ENCODE measurements around the gene SLMAP. TPM values are rescaled to one million over a fixed set of nuclear protein-coding genes. Genes with fewer than 3 reads are reported as not detected.

The SLMAP gene
- total RNA-seq, 4 donors from 2014 or later: 104 to 369 (median 186) TPM

- H3K27ac ChIP-seq: no peak overlapping the region
- TF ChIP-seq, protein P1, sequence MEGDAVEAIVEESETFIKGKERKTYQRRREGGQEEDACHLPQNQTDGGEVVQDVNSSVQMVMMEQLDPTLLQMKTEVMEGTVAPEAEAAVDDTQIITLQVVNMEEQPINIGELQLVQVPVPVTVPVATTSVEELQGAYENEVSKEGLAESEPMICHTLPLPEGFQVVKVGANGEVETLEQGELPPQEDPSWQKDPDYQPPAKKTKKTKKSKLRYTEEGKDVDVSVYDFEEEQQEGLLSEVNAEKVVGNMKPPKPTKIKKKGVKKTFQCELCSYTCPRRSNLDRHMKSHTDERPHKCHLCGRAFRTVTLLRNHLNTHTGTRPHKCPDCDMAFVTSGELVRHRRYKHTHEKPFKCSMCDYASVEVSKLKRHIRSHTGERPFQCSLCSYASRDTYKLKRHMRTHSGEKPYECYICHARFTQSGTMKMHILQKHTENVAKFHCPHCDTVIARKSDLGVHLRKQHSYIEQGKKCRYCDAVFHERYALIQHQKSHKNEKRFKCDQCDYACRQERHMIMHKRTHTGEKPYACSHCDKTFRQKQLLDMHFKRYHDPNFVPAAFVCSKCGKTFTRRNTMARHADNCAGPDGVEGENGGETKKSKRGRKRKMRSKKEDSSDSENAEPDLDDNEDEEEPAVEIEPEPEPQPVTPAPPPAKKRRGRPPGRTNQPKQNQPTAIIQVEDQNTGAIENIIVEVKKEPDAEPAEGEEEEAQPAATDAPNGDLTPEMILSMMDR (IDR thresholded peaks at IDR 0.05): no peak
- no peak for TF ChIP-seq POLR2A (IDR thresholded peaks at IDR 0.05)
These were observed 179.4 kb downstream of the SLMAP start for GRCh38 chr3:57935539-57935938.

GRCh38 chr3:57937092-57937491 is 181.0 kb downstream of the SLMAP start:
- H3K9me3 ChIP-seq: no peaks in the 10 kb centered on the region
- TF ChIP-seq POLR2A (IDR thresholded peaks at IDR 0.05): no peak
- TF ChIP-seq, protein P1 (IDR thresholded peaks at IDR 0.05): no peak
- no peaks in the 10 kb centered on the region for H3K36me3 ChIP-seq
- no peaks in the 10 kb centered on the region for H3K4me1 ChIP-seq
- DNase-seq: no peak
- intact Hi-C loops (cut with DNase I; ENCODE audit: low total_unique reads): no loop called here
- no peaks in the 10 kb centered on the region for H3K27me3 ChIP-seq
- no peak overlapping the region for H3K4me3 ChIP-seq
- H3K27ac ChIP-seq: no peak overlapping the region

More at GRCh38 chr3:57935539-57935938, 179.4 kb downstream of the SLMAP start:
- no peaks in the 10 kb centered on the region for H3K36me3 ChIP-seq
- no peaks in the 10 kb centered on the region for H3K9me3 ChIP-seq
- no peaks in the 10 kb centered on the region for H3K4me1 ChIP-seq
- intact Hi-C loops (cut with DNase I; ENCODE audit: low total_unique reads): no loop called here
- no peak overlapping the region for H3K4me3 ChIP-seq
- no peaks in the 10 kb centered on the region for H3K27me3 ChIP-seq
- no peak for DNase-seq

GRCh38 chr3:57939775-57940174 is 183.7 kb downstream of the SLMAP start:
- peaks cover 0 to 13% of the 10 kb centered on the region in 2 donors for H3K4me1 ChIP-seq
- H3K4me3 ChIP-seq: no peak overlapping the region
- no peak for DNase-seq
- intact Hi-C loops (cut with DNase I; ENCODE audit: low total_unique reads): no loop called here
- TF ChIP-seq POLR2A (IDR thresholded peaks at IDR 0.05): no peak
- TF ChIP-seq, protein P1 (IDR thresholded peaks at IDR 0.05): no peak
- H3K27ac ChIP-seq: no peak overlapping the region
- no peaks in the 10 kb centered on the region for H3K9me3 ChIP-seq
- no peaks in the 10 kb centered on the region for H3K27me3 ChIP-seq
- H3K36me3 ChIP-seq: no peaks in the 10 kb centered on the region

- Histone ChIP-seq H3K36me3 (no peaks in the 10 kb centered on the region), H3K27me3 (no peaks in the 10 kb centered on the region), H3K27ac (no peak overlapping the region), H3K4me1 (peaks cover 0 to 13% of the 10 kb centered on the region in 2 donors), H3K9me3 (no peaks in the 10 kb centered on the region), H3K4me3 (no peak overlapping the region)
- no peak for DNase-seq
- intact Hi-C loops (cut with DNase I; ENCODE audit: low total_unique reads): no loop called here
- TF ChIP-seq POLR2A (IDR thresholded peaks at IDR 0.05): no peak
- TF ChIP-seq, protein P1 (IDR thresholded peaks at IDR 0.05): no peak
These were observed 186.3 kb downstream of the SLMAP start for GRCh38 chr3:57942388-57942787.

DNA sequence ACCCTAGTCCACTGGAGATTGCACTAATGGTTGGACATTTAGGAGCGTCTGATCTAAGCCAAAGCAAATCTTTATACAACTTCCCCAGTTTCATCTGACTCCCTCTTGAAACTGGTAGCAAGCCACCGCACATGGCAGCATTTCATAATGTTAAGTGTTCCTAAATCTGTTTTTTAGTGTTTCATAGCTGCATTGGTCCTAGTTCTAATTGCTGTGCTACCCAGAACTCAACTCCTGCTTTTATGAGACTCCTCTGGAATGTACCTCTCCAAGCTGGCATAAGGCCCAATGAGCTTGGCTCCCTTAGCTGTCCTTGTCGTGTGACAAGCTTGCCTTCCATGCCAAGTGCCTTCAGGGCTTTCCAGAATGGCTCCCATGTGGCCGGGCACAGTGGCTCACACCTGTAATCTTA is 186.8 kb downstream of the SLMAP start:
- Histone ChIP-seq H3K4me3 (no peak overlapping the region), H3K36me3 (no peaks in the 10 kb centered on the region), H3K4me1 (peaks cover 0 to 13% of the 10 kb centered on the region in 2 donors), H3K27me3 (no peaks in the 10 kb centered on the region), H3K9me3 (no peaks in the 10 kb centered on the region), H3K27ac (peak overlapping the region; percentile 58 to 77)
- DNase-seq: no peak
- intact Hi-C loops (cut with DNase I; ENCODE audit: low total_unique reads): no loop called here
- TF ChIP-seq POLR2A (IDR thresholded peaks at IDR 0.05): no peak
- TF ChIP-seq, protein P1 (IDR thresholded peaks at IDR 0.05): no peak

Measured in uterus (tissue), 4 donors.